GM08714 (cell line): ENCODE results near the gene TKFC.
A peak's percentile ranks its signal among the peaks of the same experiment; 100 is the strongest.

Experiments
- H3K4me3 ChIP-seq: fragments of 200-500 bp; sonication (Bioruptor generic); 2 replicates; pipeline ENCODE4 v1.5.1; 2014; ENCODE audit warnings: mild to moderate bottlenecking, low read length, inconsistent platforms
- ZNF274 ChIP-seq: IDR thresholded peaks from 2 replicates; pipeline ENCODE4 v1.6.1; 2012; ENCODE audit warnings: mild to moderate bottlenecking, low read depth, low read length

TKFC gene

DNA sequence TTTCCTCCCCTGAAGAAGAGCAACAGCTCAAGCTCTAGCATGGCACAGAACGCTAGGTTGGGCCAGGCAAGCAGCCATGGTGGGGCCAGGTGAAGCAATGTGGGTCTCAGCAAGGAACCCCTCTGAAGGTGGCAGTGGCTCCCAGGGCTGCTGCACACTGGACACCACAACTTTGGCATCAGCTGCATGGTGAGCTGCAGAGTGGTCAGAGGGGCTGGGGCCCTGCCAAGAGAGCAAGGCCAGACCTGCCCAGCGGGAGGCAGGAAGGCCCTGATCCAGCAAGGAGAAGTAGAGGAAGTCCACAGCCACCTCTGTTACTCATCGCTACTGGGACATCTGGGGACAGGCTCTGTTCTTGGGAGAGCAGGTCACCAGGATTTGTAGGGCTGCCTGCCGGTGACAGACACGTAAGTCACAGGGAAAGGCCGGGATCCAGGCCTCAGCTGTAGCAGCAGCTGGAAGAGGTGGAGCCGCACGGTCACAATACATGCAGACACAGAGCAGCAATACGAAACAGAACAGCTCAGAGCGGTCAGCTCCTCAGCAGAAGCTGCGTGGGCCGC, 16.2 kb downstream of the TKFC start:
- no peak for TF ChIP-seq ZNF274
- H3K4me3 ChIP-seq = no peak overlapping the region

DNA sequence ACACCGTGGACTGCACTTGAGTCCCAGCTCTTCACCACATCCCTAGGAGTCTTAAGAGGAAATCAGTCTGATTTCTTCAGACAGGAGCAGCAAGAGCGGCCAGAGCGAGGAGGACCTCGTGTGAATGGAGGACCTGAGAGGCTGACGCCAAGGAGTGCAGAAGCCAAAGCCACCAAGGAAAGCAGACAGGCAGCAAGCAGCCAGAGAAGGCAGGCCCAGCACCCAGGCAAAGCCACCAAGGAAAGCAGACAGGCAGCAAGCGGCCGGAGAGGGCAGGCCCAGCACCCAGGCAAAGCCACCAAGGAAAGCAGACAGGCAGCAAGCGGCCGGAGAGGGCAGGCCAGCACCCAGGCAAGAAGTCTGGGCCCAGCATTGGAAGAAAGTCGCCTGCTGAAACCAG, 16.9 kb downstream of the TKFC start:
- TF ChIP-seq ZNF274 = no peak
- no peak overlapping the region for H3K4me3 ChIP-seq

GRCh38 chr11:61350336-61350735, 17.3 kb downstream of the TKFC start:
- no peak for TF ChIP-seq ZNF274

GRCh38 chr11:61350803-61351202, 17.8 kb downstream of the TKFC start:
- H3K4me3 ChIP-seq = no peak overlapping the region
- no peak for TF ChIP-seq ZNF274

More at GRCh38 chr11:61350336-61350735, 17.3 kb downstream of the TKFC start:
- no peak overlapping the region for H3K4me3 ChIP-seq

- H3K4me3 ChIP-seq = no peak overlapping the region
- TF ChIP-seq ZNF274 = no peak
Observed at GRCh38 chr11:61352038-61352437, 19.0 kb downstream of the TKFC start.

GRCh38 chr11:61353131-61354067, 20.4 kb downstream of the TKFC start:
- no peak for TF ChIP-seq ZNF274
- no peak overlapping the region for H3K4me3 ChIP-seq

DNA sequence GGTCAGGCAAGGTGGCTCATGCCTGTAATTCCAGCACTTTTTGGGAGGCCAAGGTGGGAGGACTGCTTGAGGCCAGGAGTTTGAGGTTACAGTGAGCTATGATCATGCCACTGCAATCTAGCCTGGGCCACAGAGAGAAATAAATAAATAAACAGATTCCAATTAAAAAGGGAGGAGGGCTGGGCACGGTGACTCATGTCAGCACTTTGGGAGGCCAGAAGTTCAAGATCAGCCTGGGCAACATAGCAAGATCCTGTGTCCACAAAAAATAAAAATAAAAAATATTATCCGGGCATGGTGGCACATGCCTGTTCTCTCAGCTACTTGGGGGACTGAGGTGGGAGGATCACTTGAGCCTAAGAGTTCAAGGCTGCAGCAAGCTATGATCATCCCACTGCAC, 21.2 kb downstream of the TKFC start:
- H3K4me3 ChIP-seq = no peak overlapping the region
- TF ChIP-seq ZNF274 = no peak

DNA sequence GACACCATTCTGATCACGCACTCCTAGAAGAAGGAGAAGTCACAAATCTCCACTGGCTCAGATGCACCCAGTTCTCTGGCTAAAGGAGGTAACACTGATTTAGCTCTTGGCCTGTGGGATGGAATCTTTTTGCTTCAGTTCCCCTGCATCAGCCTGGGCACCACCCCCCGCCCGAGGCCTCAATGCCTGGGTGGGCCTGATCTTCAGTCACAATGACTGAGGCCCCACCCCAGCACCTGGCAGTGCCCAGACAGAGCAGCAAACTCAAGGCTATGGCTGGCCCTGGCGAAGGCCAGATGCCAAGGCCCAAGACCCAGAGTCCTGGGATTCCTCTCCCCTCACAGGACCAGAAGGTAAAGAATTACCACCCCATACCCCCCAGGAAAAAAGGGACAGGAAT, 23.7 kb downstream of the TKFC start:
- no peak for TF ChIP-seq ZNF274
- H3K4me3 ChIP-seq = no peak overlapping the region; the same call in 1 of the 2 replicates

DNA sequence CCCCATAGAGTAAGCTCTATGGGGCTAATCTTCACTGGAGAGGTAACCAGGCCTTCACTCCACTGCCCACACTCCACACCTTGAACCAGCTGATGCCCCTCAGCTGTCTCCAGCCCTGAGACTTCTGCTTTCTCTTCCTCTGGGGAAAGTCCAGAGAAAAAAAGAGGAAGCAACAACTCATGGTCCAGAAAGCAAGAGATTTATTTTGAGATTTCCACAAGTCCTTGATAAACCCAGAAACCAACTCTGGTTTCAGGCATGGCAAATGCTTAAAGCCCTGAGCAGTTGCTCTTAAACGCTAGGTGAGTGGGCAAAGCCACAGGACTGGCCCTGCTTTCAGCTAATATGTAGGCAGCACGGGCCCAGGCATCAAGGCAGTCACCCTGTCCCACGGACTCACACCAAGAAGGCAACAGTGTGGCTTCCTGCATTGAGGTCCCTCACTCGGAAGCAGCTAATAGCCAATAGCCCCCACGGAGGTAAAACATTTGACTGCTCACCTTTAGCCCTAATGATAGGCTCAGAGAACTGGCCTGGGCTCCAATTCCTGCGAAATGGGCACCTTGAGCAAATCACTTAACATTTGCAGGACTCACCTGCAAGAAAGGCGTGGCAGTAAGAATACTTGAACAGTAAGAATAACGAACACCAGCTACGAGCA, 24.3 kb downstream of the TKFC start:
- TF ChIP-seq ZNF274 = no peak
- H3K4me3 ChIP-seq = peak overlapping the region; percentile 12; the same call in 1 of the 2 replicates

GRCh38 chr11:61357894-61358239, 24.8 kb downstream of the TKFC start:
- H3K4me3 ChIP-seq = peak overlapping the region; percentile 12; the same call in 1 of the 2 replicates
- TF ChIP-seq ZNF274 = no peak

DNA sequence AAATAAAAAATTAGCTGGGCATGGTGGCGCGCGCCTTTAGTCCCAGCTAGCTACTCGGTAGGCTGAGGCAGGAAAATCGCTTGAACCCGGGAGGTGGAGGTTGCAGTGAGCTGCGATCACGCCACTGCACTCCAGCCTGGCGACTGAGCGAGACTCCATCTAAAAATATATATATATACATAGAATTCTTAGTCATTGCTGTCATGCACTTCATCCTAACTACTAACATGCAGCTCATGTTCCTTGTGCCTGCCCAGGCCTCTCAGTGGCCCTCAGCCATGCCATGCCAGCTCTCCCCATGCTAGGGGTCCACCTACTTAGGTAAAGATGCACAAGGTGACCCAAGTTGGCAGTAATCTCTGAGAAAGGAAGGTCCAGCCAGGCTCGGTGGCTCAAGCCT, 25.5 kb downstream of the TKFC start:
- no peak for TF ChIP-seq ZNF274
- no peak overlapping the region for H3K4me3 ChIP-seq

DNA sequence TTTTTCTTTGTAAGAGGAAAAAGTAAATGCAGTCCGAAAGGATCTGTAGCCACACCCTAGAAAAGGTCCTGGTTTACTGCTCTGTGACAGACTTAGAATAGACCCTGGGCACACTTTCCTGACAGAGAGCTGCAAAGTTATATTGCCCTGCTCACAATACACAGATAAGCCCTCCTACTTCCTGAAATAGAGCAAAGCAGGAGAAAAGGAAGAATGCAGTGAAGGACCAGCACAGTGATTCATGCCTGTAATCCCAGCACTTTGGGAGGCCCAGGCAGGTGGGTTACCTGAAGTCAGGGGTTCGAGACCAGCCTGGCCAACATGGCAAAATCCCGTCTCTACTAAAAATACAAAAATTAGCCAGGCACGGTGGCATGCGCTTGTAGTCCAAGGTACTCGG, 26.5 kb downstream of the TKFC start:
- no peak overlapping the region; the same call in 1 of the 2 replicates for H3K4me3 ChIP-seq

DNA sequence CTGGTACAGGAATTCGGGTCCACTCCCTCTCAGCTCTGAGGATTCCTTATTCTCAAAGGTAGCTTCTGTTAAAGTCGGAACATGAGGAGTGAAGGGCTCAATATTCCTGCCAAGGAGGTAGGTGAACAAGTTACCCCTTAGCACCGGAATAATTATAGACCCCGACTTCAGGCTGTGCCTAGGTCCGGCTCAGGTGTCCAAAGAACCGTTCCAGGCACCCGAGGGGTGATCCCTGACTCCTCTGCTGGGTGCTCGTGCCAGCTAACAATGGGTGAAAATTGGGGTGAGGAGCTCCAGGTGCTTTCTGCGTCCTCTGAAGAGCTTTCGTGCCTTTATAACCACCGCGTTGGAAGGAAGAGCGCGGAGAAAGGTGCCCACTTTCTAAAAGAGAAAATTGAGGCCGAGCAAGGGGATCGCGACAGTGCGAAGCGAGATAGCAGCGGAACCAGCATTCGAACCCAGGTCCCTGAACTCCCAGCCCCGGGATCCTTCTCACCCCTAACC, 28.3 kb downstream of the TKFC start:
- peak overlapping the region; percentile 93 for H3K4me3 ChIP-seq
- TF ChIP-seq ZNF274 = no peak

More for the DNA sequence above, 26.5 kb downstream of the TKFC start:
- TF ChIP-seq ZNF274 = no peak

- no peak for TF ChIP-seq ZNF274
- H3K4me3 ChIP-seq = peak within 1 kb of the TSS; percentile 93
Observed at GRCh38 chr11:61361741-61362541, 28.9 kb downstream of the TKFC start, which contains the start of the genes CYB561A3 and TMEM138. Gene CYB561A3, minus strand, starts transcription at chr11:61361882. Its CDS starts 5,169 bp downstream, at chr11:61356713. Gene TMEM138, plus strand, starts transcription at chr11:61362374. Its CDS starts 2,017 bp downstream, at chr11:61364391.
